Mesenchymal stem cell (in vitro differentiated cells and primary cell): Measurements from ENCODE around the gene C5AR1.

Experiments
- DNase-seq: peaks from one replicate; pipeline ENCODE4 v3.0.0-alpha.2; 2013
- H2AFZ ChIP-seq: one replicate; pipeline ENCODE4 v1.6.1; 2013; ENCODE audit warnings: low read depth, mild to moderate bottlenecking, control low read depth, inconsistent platforms, low read length, moderate library complexity
- H2AK5ac ChIP-seq: 2 replicates; pipeline ENCODE4 v1.6.1; 2013; ENCODE audit warnings: low read length, moderate library complexity, mild to moderate bottlenecking, inconsistent platforms; ENCODE audit not compliant: severe bottlenecking
- H2BK120ac ChIP-seq: one replicate; pipeline ENCODE4 v1.6.1; 2013; ENCODE audit warnings: low read depth, mild to moderate bottlenecking, inconsistent platforms, low read length, moderate library complexity
- H2BK12ac ChIP-seq, 2 experiments: one replicate each; pipeline ENCODE4 v1.6.1; 2013; ENCODE audit warnings: inconsistent platforms in 2 of 2, low read length in 2 of 2, mild to moderate bottlenecking in 2 of 2, moderate library complexity in 2 of 2, control low read depth in 1 of 2
- H2BK15ac ChIP-seq: one replicate; pipeline ENCODE4 v1.6.1; 2013; ENCODE audit warnings: mild to moderate bottlenecking, low read depth, inconsistent platforms; ENCODE audit not compliant: poor library complexity, severe bottlenecking
- H2BK5ac ChIP-seq: 2 replicates; pipeline ENCODE4 v1.6.1; 2013; ENCODE audit warnings: low read depth, mild to moderate bottlenecking, low read length, control low read depth, inconsistent platforms; ENCODE audit not compliant: poor library complexity, severe bottlenecking
- H3K14ac ChIP-seq, 2 experiments: one replicate each; pipeline ENCODE4 v1.6.1; 2013; ENCODE audit warnings: inconsistent platforms in 2 of 2, low read length in 2 of 2, control low read depth in 1 of 2, mild to moderate bottlenecking in 1 of 2, moderate library complexity in 1 of 2
- H3K18ac ChIP-seq, 2 experiments: one replicate each; pipeline ENCODE4 v1.6.1; 2013; ENCODE audit warnings: inconsistent platforms in 2 of 2, low read length in 2 of 2, control low read depth in 1 of 2, low read depth in 1 of 2, mild to moderate bottlenecking in 1 of 2
- H3K23ac ChIP-seq, 2 experiments: one replicate each; pipeline ENCODE4 v1.6.1; 2013; ENCODE audit warnings: inconsistent platforms in 2 of 2, low read length in 2 of 2, mild to moderate bottlenecking in 2 of 2, moderate library complexity in 2 of 2, control low read depth in 1 of 2
- H3K27ac ChIP-seq: 2 replicates; pipeline ENCODE4 v1.5.1; 2013; ENCODE audit warnings: mild to moderate bottlenecking, moderate library complexity, low read length, control low read depth, inconsistent platforms; ENCODE audit not compliant: poor library complexity, severe bottlenecking
- H3K27me3 ChIP-seq, 2 experiments: 2 replicates each; pipeline versions ENCODE4 v1.6.1 to v1.7.0; 2013; ENCODE audit warnings: low read length in 2 of 2, mild to moderate bottlenecking in 2 of 2, moderate library complexity in 2 of 2, control low read depth in 1 of 2, inconsistent platforms in 1 of 2; ENCODE audit not compliant: control insufficient read depth in 1 of 2, insufficient read depth in 1 of 2
- H3K36me3 ChIP-seq, 2 experiments: 2 replicates each; pipeline versions ENCODE4 v1.6.1 to v1.7.0; 2013; ENCODE audit warnings: low read length in 2 of 2, control low read depth in 1 of 2, inconsistent platforms in 1 of 2, low read depth in 1 of 2, mild to moderate bottlenecking in 1 of 2; ENCODE audit not compliant: insufficient read depth in 2 of 2, control insufficient read depth in 1 of 2
- H3K4ac ChIP-seq, 2 experiments: one replicate each; pipeline ENCODE4 v1.6.1; 2013; ENCODE audit warnings: inconsistent platforms in 2 of 2, low read length in 2 of 2, mild to moderate bottlenecking in 2 of 2, moderate library complexity in 2 of 2, control low read depth in 1 of 2, low read depth in 1 of 2
- H3K4me1 ChIP-seq: 2 replicates; pipeline ENCODE4 v1.6.1; 2013; ENCODE audit warnings: low read depth, low read length, control low read depth; ENCODE audit not compliant: control insufficient read depth, insufficient read depth
- H3K4me2 ChIP-seq: 2 replicates; pipeline ENCODE4 v1.6.1; 2013; ENCODE audit warnings: low read length, mild to moderate bottlenecking, inconsistent platforms; ENCODE audit not compliant: poor library complexity, severe bottlenecking
- H3K4me3 ChIP-seq, 2 experiments: 2 replicates each; pipeline versions ENCODE4 v1.5.1 to v1.7.0; 2013; ENCODE audit warnings: low read length in 2 of 2, mild to moderate bottlenecking in 2 of 2, control low read depth in 1 of 2, low read depth in 1 of 2; ENCODE audit not compliant: insufficient read depth in 1 of 2
- H3K79me1 ChIP-seq: replicated peaks from 2 replicates; pipeline ENCODE4 v1.6.1; 2013; ENCODE audit warnings: mild to moderate bottlenecking, control low read depth, low read length, inconsistent platforms; ENCODE audit not compliant: poor library complexity, severe bottlenecking
- H3K9ac ChIP-seq: 2 replicates; pipeline ENCODE4 v1.7.0; 2013; ENCODE audit warnings: mild to moderate bottlenecking, low read length, moderate library complexity
- H3K9me3 ChIP-seq: 2 replicates; pipeline ENCODE4 v1.7.0; 2013; ENCODE audit warnings: mild to moderate bottlenecking, low read length; ENCODE audit not compliant: control insufficient read depth
- H4K8ac ChIP-seq: one replicate; pipeline ENCODE4 v1.6.1; 2013; ENCODE audit warnings: inconsistent platforms, mild to moderate bottlenecking, low read length, moderate library complexity
- H4K91ac ChIP-seq: one replicate; pipeline ENCODE4 v1.6.1; 2013; ENCODE audit warnings: mild to moderate bottlenecking, low read length, inconsistent platforms
- WGBS: methylation state at CpG from one replicate; pipeline ENCODE4 v1.1.7; 2013; ENCODE audit warnings: mixed read lengths; 5-methylcytosine and 5-hydroxymethylcytosine counted together

C5AR1 gene

DNA sequence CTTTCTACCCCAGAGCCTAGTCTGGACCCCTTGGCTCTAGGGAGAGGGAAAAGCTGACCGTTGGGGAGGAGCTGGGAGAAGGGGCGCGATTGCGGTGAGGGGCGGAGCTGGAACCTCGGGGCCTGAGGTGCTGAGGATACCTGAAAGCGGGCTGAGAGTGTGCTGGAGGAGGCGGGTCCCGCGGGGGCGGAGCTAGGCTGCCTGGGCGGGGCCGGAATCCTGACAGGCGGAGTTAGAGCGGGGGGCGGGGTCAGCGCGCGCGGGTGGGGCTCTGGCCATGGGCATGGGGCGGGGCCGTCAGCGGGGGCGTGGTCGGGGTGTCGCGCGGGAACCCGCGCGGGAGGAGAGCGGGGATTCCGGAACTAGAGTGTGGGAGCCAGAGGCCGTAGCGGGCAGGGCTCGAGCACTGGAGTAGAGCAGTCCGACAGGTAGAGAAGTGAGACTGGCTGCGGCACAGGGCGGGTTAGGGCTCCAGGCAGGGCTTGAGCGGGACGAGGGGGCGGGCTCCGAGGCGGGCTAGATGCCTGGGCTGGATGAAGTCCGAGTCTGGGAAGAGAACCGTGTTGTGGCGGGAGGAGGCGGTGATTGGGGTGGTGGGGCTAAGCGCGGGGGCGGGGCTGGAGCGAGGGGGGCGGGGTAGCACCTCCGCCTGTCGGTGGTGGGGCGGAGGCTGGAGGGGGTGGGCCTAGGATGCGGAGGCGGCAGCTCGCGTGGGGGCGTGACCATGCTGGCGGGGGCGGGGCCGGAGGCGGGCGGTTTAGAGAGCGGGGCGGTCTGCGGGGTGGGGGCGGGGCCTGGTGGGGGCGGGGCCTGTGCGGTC lies 35.4 kb upstream of the C5AR1 start, which contains the start of gene INAFM1:
Gene INAFM1, plus strand, starts transcription at position 815 of the 820 bp plus-strand sequence. CDS start 35 bp downstream, outside the sequence.
- Histone ChIP-seq H2AK5ac (peak within 1 kb of the TSS; percentile 91), H3K4me2 (peak within 1 kb of the TSS; percentile 88), H3K23ac (peak within 1 kb of the TSS in 1 of 2 experiments; percentile 64), H4K8ac (peak within 1 kb of the TSS; percentile 88), H3K4ac (peak within 1 kb of the TSS; percentile 60 to 99), H3K14ac (peak within 1 kb of the TSS; percentile 76 to 93), H3K4me1 (peaks cover 17% of the 10 kb centered on the region), H3K36me3 (peaks cover 22 to 38% of the 10 kb centered on the region in 2 experiments), H3K79me1 (peaks cover 26% of the 10 kb centered on the region), H3K27ac (peak within 1 kb of the TSS; percentile 99), H4K91ac (peak within 1 kb of the TSS; percentile 98), H3K27me3 (no peaks in the 10 kb centered on the region), H3K9ac (peak within 1 kb of the TSS; percentile 93), H2BK12ac (peak within 1 kb of the TSS; percentile 52 to 60), H3K18ac (peak within 1 kb of the TSS; percentile 95 to 96), H3K9me3 (no peaks in the 10 kb centered on the region), H3K4me3 (peak within 1 kb of the TSS; percentile 80 to 83), H2BK120ac (peak within 1 kb of the TSS; percentile 82), H2AFZ (peak within 1 kb of the TSS; percentile 29), H2BK15ac (peak within 1 kb of the TSS; percentile 75), H2BK5ac (peak within 1 kb of the TSS; percentile 89)
- under 1% methylated on average over 45 of the region's 72 CpGs for WGBS
- peak; percentile 92 for DNase-seq

DNA sequence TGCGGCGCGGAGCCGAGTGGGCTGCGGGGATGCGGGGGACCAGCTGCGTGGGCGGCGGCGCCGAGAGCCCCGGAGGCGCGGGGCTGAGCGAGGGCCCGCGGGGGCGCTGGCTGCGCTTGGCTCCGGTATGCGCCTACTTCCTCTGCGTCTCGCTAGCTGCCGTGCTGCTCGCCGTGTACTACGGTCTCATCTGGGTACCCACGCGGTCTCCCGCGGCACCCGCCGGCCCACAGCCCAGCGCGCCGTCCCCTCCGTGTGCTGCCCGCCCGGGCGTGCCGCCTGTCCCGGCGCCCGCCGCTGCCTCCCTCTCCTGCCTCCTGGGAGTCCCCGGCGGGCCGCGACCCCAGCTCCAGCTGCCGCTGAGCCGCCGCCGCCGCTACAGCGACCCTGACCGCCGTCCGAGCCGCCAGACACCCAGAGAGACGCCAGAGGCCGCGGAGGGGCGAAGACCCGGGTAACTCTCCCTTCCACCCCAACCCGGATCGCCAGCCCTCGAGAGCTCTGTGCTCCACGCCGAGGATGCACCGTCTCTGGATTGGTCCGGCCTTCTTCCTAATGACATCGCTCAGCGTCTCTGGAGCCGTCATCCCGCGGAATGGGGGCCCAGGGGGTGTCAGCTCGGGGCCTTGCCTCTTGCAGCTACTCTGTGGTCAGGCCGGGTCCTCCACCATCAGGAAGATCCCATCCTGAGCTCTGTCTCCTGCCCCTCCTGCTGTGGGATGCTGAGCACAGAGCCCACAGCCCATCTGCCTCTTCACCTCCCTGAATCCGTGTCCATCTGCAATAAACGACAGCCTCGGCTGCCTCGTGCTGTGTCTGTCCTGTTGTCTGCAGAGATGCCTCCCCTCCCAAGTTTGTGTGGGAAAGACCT lies 34.5 kb upstream of the C5AR1 start:
- peak overlapping the region in 1 of 2 experiments; percentile 64 for H3K23ac ChIP-seq
- WGBS, result 7% methylated on average over 58 of the region's 82 CpGs
- peak overlapping the region; percentile 65 to 69 for H3K4me3 ChIP-seq
- peaks cover 18 to 30% of the 10 kb centered on the region in 2 experiments for H3K36me3 ChIP-seq
- peak overlapping the region; percentile 82 for H3K4me2 ChIP-seq
- peak overlapping the region; percentile 67 for H3K9ac ChIP-seq
- H2BK120ac ChIP-seq, result peak overlapping the region; percentile 68
- H3K14ac ChIP-seq, result peak overlapping the region in 1 of 2 experiments; percentile 78
- no peak overlapping the region for H2AFZ ChIP-seq
- peak overlapping the region; percentile 42 to 74 for H3K18ac ChIP-seq
- H2BK15ac ChIP-seq, result peak overlapping the region; percentile 37
- H4K8ac ChIP-seq, result peak overlapping the region; percentile 38
- peak overlapping the region in 1 of 2 experiments; percentile 60 for H2BK12ac ChIP-seq
- H3K9me3 ChIP-seq, result no peaks in the 10 kb centered on the region
- no peak overlapping the region for H3K27ac ChIP-seq
- H3K4ac ChIP-seq, result peak overlapping the region; percentile 24 to 76
- H3K27me3 ChIP-seq, result no peaks in the 10 kb centered on the region
- H3K4me1 ChIP-seq, result peaks cover 17% of the 10 kb centered on the region
- no peak overlapping the region for H2BK5ac ChIP-seq
- peak; percentile 48 for DNase-seq
- peaks cover 22% of the 10 kb centered on the region for H3K79me1 ChIP-seq
- no peak overlapping the region for H2AK5ac ChIP-seq
- H4K91ac ChIP-seq, result peak overlapping the region; percentile 21

DNA sequence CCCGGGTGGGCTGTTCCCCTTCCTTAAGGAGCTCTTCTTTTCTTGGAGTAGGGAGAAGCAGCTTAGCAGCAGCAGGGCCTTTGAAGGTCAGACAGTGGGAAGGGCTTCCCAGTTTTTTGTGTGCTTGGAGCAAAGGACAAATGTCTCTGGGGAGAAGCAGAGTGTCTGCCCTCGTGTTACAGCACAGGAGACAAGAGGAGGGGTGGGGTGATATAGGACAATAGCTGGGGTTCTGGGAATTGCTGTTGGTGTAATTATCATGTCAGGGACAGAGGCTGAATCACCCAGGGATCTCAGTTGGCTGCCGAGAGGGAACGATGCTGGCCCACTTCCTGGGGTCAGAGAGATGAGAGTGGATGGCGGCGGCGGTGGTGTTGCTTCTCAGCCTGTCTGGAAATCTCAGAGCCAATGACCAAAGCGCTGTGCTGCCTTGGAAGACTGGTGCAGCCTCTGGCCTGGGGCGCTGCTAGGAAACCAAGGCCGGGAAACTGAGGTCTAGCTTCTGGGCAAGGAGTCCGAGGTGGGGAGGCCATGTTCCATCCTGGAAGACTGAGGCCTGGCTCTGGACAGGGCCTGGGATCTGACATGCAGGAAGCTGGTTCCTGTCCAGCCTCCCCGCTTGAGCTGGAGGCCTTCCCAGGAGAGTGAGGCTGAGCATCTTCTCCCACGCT lies 33.7 kb upstream of the C5AR1 start:
- no peaks in the 10 kb centered on the region for H3K9me3 ChIP-seq
- H2BK12ac ChIP-seq, result peak overlapping the region in 1 of 2 experiments; percentile 33
- H3K9ac ChIP-seq, result peak overlapping the region; percentile 67
- 72% methylated on average over 12 of the region's 13 CpGs for WGBS
- H2AFZ ChIP-seq, result no peak overlapping the region
- H3K4me3 ChIP-seq, result peak overlapping the region in 1 of 2 experiments; percentile 69
- H3K79me1 ChIP-seq, result peaks cover 16% of the 10 kb centered on the region
- no peak overlapping the region for H2BK5ac ChIP-seq
- H3K18ac ChIP-seq, result no peak overlapping the region
- no peak overlapping the region for H3K27ac ChIP-seq
- H3K4me2 ChIP-seq, result no peak overlapping the region
- H3K4ac ChIP-seq, result no peak overlapping the region
- DNase-seq, result peak; percentile 64
- no peak overlapping the region for H2BK15ac ChIP-seq
- peaks cover 17% of the 10 kb centered on the region for H3K4me1 ChIP-seq
- no peak overlapping the region for H4K91ac ChIP-seq
- H2AK5ac ChIP-seq, result no peak overlapping the region
- H3K14ac ChIP-seq, result no peak overlapping the region
- no peak overlapping the region for H3K23ac ChIP-seq
- no peaks in the 10 kb centered on the region for H3K27me3 ChIP-seq
- H3K36me3 ChIP-seq, result peaks cover 10 to 22% of the 10 kb centered on the region in 2 experiments
- no peak overlapping the region for H2BK120ac ChIP-seq
- H4K8ac ChIP-seq, result peak overlapping the region; percentile 52
